B cell (primary cell): ENCODE data around the gene ICE2. TPM values are rescaled to one million over a fixed set of nuclear protein-coding genes. Genes with fewer than 3 reads are reported as not detected.

Source experiments
- ATAC-seq: fragments of 200-7000 bp; cut with Tn5 transposase; one replicate; pipeline ENCODE4 v1.10.0; 2021; ENCODE audit warnings: low read depth, mild to moderate bottlenecking, moderate number of reproducible peaks, moderate library complexity
- CTCF ChIA-PET: fragments of 350-600 bp; sonication (Branson Sonifier 250); formaldehyde crosslinking; loops from one replicate; lab custom pipeline; 2021; ENCODE audit warnings: antibody characterized with exemption, inconsistent platforms; lab: Charles Lee
- POLR2A ChIA-PET: fragments of 350-600 bp; sonication (Branson Sonifier 250); formaldehyde crosslinking; loops from one replicate; lab custom pipeline; 2021; ENCODE audit warnings: antibody characterized with exemption; lab: Charles Lee
- DNase-seq: peaks from one replicate; pipeline ENCODE4 v3.0.0; 2013
- H2AFZ ChIP-seq: 2 replicates; pipeline ENCODE4 v1.6.1; 2012; ENCODE audit warnings: mild to moderate bottlenecking, low read depth, low read length; ENCODE audit not compliant: insufficient read depth, poor library complexity, severe bottlenecking
- H3K27ac ChIP-seq, 2 donors: 1 replicate in 1 of 2; 2 replicates in 1 of 2; pipeline ENCODE4 v1.5.1; 2012 to 2013; ENCODE audit warnings: low read length in 2 of 2, mild to moderate bottlenecking in 2 of 2, moderate library complexity in 1 of 2
- H3K27me3 ChIP-seq, 4 experiments: fragments of 200-600 bp in 1 of 4; sonication (generic) in 1 of 4; replicated peaks in 1 of 4; 1 replicate in 2 of 4; 2 replicates in 2 of 4; pipeline versions ENCODE4 v1.6.1 to v1.7.0; 2013 to 2016; ENCODE audit warnings: low read length in 3 of 4, mild to moderate bottlenecking in 2 of 4, mixed read lengths in 1 of 4, moderate library complexity in 1 of 4; ENCODE audit not compliant: insufficient read depth in 4 of 4, control insufficient read depth in 3 of 4; ENCODE audit errors: control extremely low read depth in 1 of 4
- H3K36me3 ChIP-seq, 2 experiments: replicated peaks in 1 of 2; 1 replicate in 1 of 2; 2 replicates in 1 of 2; pipeline versions ENCODE4 v1.6.1 to v1.7.1; 2013; ENCODE audit warnings: low read length in 1 of 2; ENCODE audit not compliant: insufficient read depth in 2 of 2, control insufficient read depth in 1 of 2; ENCODE audit errors: control extremely low read depth in 1 of 2, extremely low read depth in 1 of 2
- H3K4me1 ChIP-seq, 2 donors: fragments of 200-600 bp in 1 of 2; sonication (generic) in 1 of 2; 1 replicate in 1 of 2; 2 replicates in 1 of 2; pipeline versions ENCODE4 v1.5.1 to v1.6.1; 2013 to 2017; ENCODE audit warnings: low read length in 2 of 2; ENCODE audit not compliant: control insufficient read depth in 2 of 2, insufficient read depth in 2 of 2
- H3K4me2 ChIP-seq: replicated peaks from 2 replicates; pipeline ENCODE3; 2012; ENCODE audit warnings: mild to moderate bottlenecking, low read depth, low read length; ENCODE audit not compliant: poor library complexity, severe bottlenecking
- H3K4me3 ChIP-seq, 5 experiments: fragments of 200-600 bp in 1 of 5; sonication (generic) in 1 of 5; 1 replicate in 3 of 5; 2 replicates in 2 of 5; pipeline versions ENCODE4 v1.5.1 to v1.7.0; 2011 to 2016; ENCODE audit warnings: low read length in 4 of 5, mild to moderate bottlenecking in 4 of 5, low read depth in 2 of 5, control low read depth in 1 of 5, moderate library complexity in 1 of 5; ENCODE audit not compliant: insufficient read depth in 1 of 5; ENCODE audit errors: control extremely low read depth in 1 of 5, extremely low read depth in 1 of 5
- H3K79me2 ChIP-seq: fragments of 200-600 bp; sonication (generic); one replicate; pipeline ENCODE4 v1.6.0; 2016; ENCODE audit warnings: low read length; ENCODE audit not compliant: control insufficient read depth, insufficient read depth
- H3K9ac ChIP-seq: fragments of 200-600 bp; sonication (generic); 2 replicates; pipeline ENCODE4 v1.6.1; 2017; ENCODE audit warnings: mild to moderate bottlenecking, low read length, moderate library complexity
- H3K9me3 ChIP-seq, 3 donors: one replicate each; pipeline versions ENCODE4 v1.6.1 to v1.7.1; 2013; ENCODE audit warnings: low read length in 2 of 3; ENCODE audit not compliant: control insufficient read depth in 2 of 3, insufficient read depth in 1 of 3; ENCODE audit errors: control extremely low read depth in 1 of 3
- H4K20me1 ChIP-seq: 2 replicates; pipeline ENCODE4 v1.6.0; 2012; ENCODE audit warnings: mild to moderate bottlenecking, low read length; ENCODE audit not compliant: insufficient read depth, control insufficient read depth, poor library complexity, severe bottlenecking
- H3K27ac Mint-ChIP-seq: one replicate; pipeline ENCODE4 v1.8.0; 2021; ENCODE audit warnings: mixed read lengths
- H3K27me3 Mint-ChIP-seq: one replicate; pipeline ENCODE4 v1.8.0; 2021; ENCODE audit warnings: mixed read lengths
- H3K4me1 Mint-ChIP-seq: one replicate; pipeline ENCODE4 v1.8.0; 2021; ENCODE audit warnings: mixed read lengths
- H3K4me3 Mint-ChIP-seq: one replicate; pipeline ENCODE4 v1.8.0; 2021; ENCODE audit warnings: mixed read lengths
- H3K9me3 Mint-ChIP-seq: one replicate; pipeline ENCODE4 v1.8.0; 2022; ENCODE audit warnings: mixed read lengths; ENCODE audit not compliant: insufficient read depth
- EZH2 ChIP-seq: IDR thresholded peaks from 2 replicates; pipeline ENCODE4 v1.6.1; 2012; ENCODE audit warnings: borderline replicate concordance, low read depth, mild to moderate bottlenecking, moderate library complexity, low read length; ENCODE audit not compliant: insufficient read depth, poor library complexity, severe bottlenecking
- WGBS: methylation state at CpG from one replicate; pipeline ENCODE4 v1.1.5; 2013; ENCODE audit warnings: missing lambda C conversion rate; ENCODE audit not compliant: insufficient coverage; 5-methylcytosine and 5-hydroxymethylcytosine counted together
- intact Hi-C: fragments of 100-400 bp; cut with micrococcal nuclease; formaldehyde crosslinking; loops from one replicate; pipeline ENCODE4 v1.10.0; 2022
- polyA plus RNA-seq: library from polyadenylated mRNA; depleted of rRNA; stranded (reverse); fragments of >200 nt; gene quantifications from 2 replicates; pipeline ENCODE4 v1.2.3, GENCODE V29; 2012
- total RNA-seq, 2 donors: library from RNA; stranded (reverse); fragments of 120-200 nt in 1 of 2; gene quantifications; 1 replicate in 1 of 2; 2 replicates in 1 of 2; pipeline versions ENCODE4 v1.2.3 to v1.2.4, GENCODE V29; 2013 to 2022
- TF ChIP-seq, protein P1 (sequence below): fragments of 200-600 bp; IDR thresholded peaks from one replicate; pipeline ENCODE4 v1.8.0; 2022; ENCODE audit warnings: antibody characterized with exemption, mild to moderate bottlenecking

ICE2 gene
- total and polyA plus RNA-seq, 2 donors (not counting 1 experiment from before 2014, with no cell fraction given) = 19.0 to 71.2 TPM

DNA sequence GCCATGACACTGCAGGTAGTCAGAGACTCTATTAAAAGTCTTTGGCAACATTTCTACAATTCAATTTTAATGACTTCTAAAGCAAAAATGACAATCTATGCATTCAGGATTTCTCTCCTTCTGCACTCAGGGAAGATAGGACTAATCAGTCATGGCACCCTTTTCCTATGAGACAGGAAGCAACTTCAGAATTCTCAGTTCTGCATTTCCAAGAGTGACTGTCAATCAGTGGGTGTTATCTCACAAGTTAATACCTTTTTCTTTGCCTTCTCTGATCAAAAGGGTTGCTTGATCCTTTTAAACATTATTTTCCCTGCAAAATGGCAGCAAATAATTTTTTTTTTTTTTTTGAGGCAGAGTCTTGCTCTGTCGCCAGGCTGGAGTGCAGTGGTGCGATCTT lies 7.8 kb upstream of the ICE2 start:
- no peak overlapping the region for H3K4me3 ChIP-seq
- no peaks in the 10 kb centered on the region for H3K27me3 ChIP-seq
- no peak overlapping the region for H3K27ac ChIP-seq
- no peak overlapping the region for H3K9ac ChIP-seq
- Mint-ChIP-seq H3K9me3 (no peaks in the 10 kb centered on the region), H3K27me3 (no peaks in the 10 kb centered on the region), H3K27ac (no peak overlapping the region), H3K4me3 (no peak overlapping the region), H3K4me1 (peaks cover 15% of the 10 kb centered on the region)
- ATAC-seq (no peak), DNase-seq (no peak)
- H3K9me3 ChIP-seq = no peaks in the 10 kb centered on the region
- CTCF ChIA-PET = interaction anchor here (1.3 kb wide), 1 partner anchor 34 kb away, joined by 4 read pairs; no protein-coding TSS in a partner anchor
- TF ChIP-seq EZH2 = no peak
- TF ChIP-seq, protein P1, sequence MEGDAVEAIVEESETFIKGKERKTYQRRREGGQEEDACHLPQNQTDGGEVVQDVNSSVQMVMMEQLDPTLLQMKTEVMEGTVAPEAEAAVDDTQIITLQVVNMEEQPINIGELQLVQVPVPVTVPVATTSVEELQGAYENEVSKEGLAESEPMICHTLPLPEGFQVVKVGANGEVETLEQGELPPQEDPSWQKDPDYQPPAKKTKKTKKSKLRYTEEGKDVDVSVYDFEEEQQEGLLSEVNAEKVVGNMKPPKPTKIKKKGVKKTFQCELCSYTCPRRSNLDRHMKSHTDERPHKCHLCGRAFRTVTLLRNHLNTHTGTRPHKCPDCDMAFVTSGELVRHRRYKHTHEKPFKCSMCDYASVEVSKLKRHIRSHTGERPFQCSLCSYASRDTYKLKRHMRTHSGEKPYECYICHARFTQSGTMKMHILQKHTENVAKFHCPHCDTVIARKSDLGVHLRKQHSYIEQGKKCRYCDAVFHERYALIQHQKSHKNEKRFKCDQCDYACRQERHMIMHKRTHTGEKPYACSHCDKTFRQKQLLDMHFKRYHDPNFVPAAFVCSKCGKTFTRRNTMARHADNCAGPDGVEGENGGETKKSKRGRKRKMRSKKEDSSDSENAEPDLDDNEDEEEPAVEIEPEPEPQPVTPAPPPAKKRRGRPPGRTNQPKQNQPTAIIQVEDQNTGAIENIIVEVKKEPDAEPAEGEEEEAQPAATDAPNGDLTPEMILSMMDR = no peak
- H4K20me1 ChIP-seq = no peaks in the 10 kb centered on the region
- POLR2A ChIA-PET = interaction anchor here (0.7 kb wide), 1 partner anchor 7 kb away, joined by 5 read pairs; no protein-coding TSS in a partner anchor
- no peak overlapping the region for H2AFZ ChIP-seq
- no CpG with 5 or more reads among the region's 2 CpGs for WGBS
- H3K4me2 ChIP-seq = no peak overlapping the region
- H3K4me1 ChIP-seq = peaks cover 4 to 5% of the 10 kb centered on the region in 2 donors
- H3K36me3 ChIP-seq = peaks cover 0 to 8% of the 10 kb centered on the region in 2 experiments
- H3K79me2 ChIP-seq = peaks cover 3% of the 10 kb centered on the region
- intact Hi-C loops = no loop called here

DNA sequence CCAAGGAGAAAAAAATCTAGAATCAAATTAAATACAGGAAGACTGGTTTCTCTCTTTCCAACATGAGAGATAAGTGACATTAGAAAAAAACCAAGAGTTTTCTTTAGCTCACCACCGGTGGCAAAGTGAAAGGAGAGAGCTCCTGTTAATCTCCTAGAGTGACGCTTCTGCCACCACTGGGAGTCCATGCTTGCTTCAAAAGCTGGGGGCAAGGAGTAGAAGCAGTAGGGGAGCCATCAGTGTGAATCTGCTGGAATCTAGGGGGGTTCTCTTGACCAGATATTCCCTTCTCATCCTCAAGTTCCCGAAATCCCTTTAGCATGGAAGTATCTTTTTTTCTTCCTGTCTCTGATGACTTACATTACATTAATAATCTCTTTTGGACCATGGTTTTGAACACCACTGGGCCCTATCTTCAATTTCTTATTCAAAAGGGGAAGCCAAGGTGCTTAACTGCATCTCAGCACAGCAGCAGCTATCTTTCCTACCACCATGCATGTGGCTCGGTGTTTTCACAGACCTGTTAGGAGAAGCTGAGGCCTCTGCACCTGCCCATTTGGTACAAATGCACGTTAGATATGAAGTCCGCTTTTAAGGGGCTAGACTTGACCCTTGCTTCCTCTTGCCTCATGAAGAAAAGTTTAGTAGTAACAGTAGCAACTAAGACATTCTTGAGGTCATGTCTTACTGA lies 6.6 kb upstream of the ICE2 start:
- Mint-ChIP-seq H3K27ac (no peak overlapping the region), H3K9me3 (no peaks in the 10 kb centered on the region), H3K4me1 (peaks cover 19% of the 10 kb centered on the region), H3K4me3 (no peak overlapping the region), H3K27me3 (no peaks in the 10 kb centered on the region)
- no peak overlapping the region for H3K27ac ChIP-seq
- no peak overlapping the region for H3K4me3 ChIP-seq
- no peaks in the 10 kb centered on the region for H4K20me1 ChIP-seq
- H2AFZ ChIP-seq = no peak overlapping the region
- DNase-seq (no peak), ATAC-seq (no peak)
- ChIA-PET POLR2A (no interaction called here), CTCF (interaction anchor here (1.3 kb wide), 1 partner anchor 35 kb away, joined by 4 read pairs; no protein-coding TSS in a partner anchor)
- no peaks in the 10 kb centered on the region for H3K27me3 ChIP-seq
- H3K9ac ChIP-seq = no peak overlapping the region
- H3K79me2 ChIP-seq = peaks cover 12% of the 10 kb centered on the region
- peaks cover 0 to 8% of the 10 kb centered on the region in 2 experiments for H3K36me3 ChIP-seq
- no peaks in the 10 kb centered on the region for H3K9me3 ChIP-seq
- no peak for TF ChIP-seq EZH2
- TF ChIP-seq, protein P1 = no peak
- no peak overlapping the region for H3K4me2 ChIP-seq
- peaks cover 4 to 5% of the 10 kb centered on the region in 2 donors for H3K4me1 ChIP-seq
- intact Hi-C loops = no loop called here
- 93% methylated on average over 4 of the region's 6 CpGs for WGBS
